Ureter (tissue), 1 donor: ENCODE measurements around the gene MYOCOS. TPM values are rescaled to one million over a fixed set of nuclear protein-coding genes. Genes with fewer than 3 reads are reported as not detected.
"Not testable (repeated sequence)": the region's sequence is repeated elsewhere in the genome, so short reads cannot be mapped to it uniquely, and the experiment has no call there.

Experiments
- DNase-seq: peaks from one replicate; pipeline ENCODE4 v3.0.0-alpha.2; 2020; ENCODE audit warnings: low spot score
- total RNA-seq: library from RNA; stranded (reverse); gene quantifications from one replicate; pipeline ENCODE4 v1.2.4, GENCODE V29; 2023
- donor health status: DM: yes; HTN: yes; CAD: no.

The MYOCOS gene
- total RNA-seq, 1 donor from 2014 or later: not detected

GRCh38 chr1:171625225-171625624, 3.2 kb downstream of the MYOCOS start:
- DNase-seq: no peak

- DNase-seq: no peak
Observed at GRCh38 chr1:171627020-171627419, 5.0 kb downstream of the MYOCOS start.

GRCh38 chr1:171628225-171628624, 6.2 kb downstream of the MYOCOS start:
- DNase-seq: no peak

- DNase-seq: no peak
Observed at GRCh38 chr1:171635661-171636060, 13.6 kb downstream of the MYOCOS start.

- no peak for DNase-seq
Observed at GRCh38 chr1:171636141-171636540, 14.1 kb downstream of the MYOCOS start.

- no peak for DNase-seq
Observed at GRCh38 chr1:171637928-171638576, 16.0 kb downstream of the MYOCOS start.

GRCh38 chr1:171640225-171640624, 18.2 kb downstream of the MYOCOS start:
- DNase-seq: no peak

- no peak for DNase-seq
Observed at GRCh38 chr1:171641076-171641864, 19.2 kb downstream of the MYOCOS start.

- DNase-seq: no peak
Observed at GRCh38 chr1:171642197-171642596, 20.2 kb downstream of the MYOCOS start.

GRCh38 chr1:171643156-171643555, 21.1 kb downstream of the MYOCOS start:
- no peak for DNase-seq

- peak; percentile 86 for DNase-seq
Observed at GRCh38 chr1:171644805-171645483, 22.9 kb downstream of the MYOCOS start.

GRCh38 chr1:171645553-171646248, 23.7 kb downstream of the MYOCOS start:
- DNase-seq: peak; percentile 86

- DNase-seq: no peak
Observed at GRCh38 chr1:171646249-171646560, 24.2 kb downstream of the MYOCOS start.

- no peak for DNase-seq
Observed at GRCh38 chr1:171652234-171652822, 30.3 kb downstream of the MYOCOS start, which contains the start of gene MYOC. Gene MYOC, minus strand, starts transcription at chr1:171652688. Its CDS starts 77 bp downstream, at chr1:171652611.

- no peak for DNase-seq
Observed at GRCh38 chr1:171653796-171654195, 31.8 kb downstream of the MYOCOS start.

GRCh38 chr1:171654201-171654941, 32.3 kb downstream of the MYOCOS start:
- no peak for DNase-seq

- peak; percentile 76 for DNase-seq
Observed at GRCh38 chr1:171654942-171655745, 33.1 kb downstream of the MYOCOS start.

- no peak for DNase-seq
Observed at GRCh38 chr1:171655746-171656116, 33.7 kb downstream of the MYOCOS start.

- DNase-seq: not testable (repeated sequence)
Observed at GRCh38 chr1:171656206-171656605, 34.2 kb downstream of the MYOCOS start.

- DNase-seq: no peak
Observed at GRCh38 chr1:171661076-171661650, 39.1 kb downstream of the MYOCOS start.
